ENCODE data around the gene ZHX3.
"Not testable (repeated sequence)": the region's sequence is repeated elsewhere in the genome, so short reads cannot be mapped to it uniquely, and the experiment has no call there.

Gene ZHX3

GRCh38 chr20:41261790-41262717 lies 55.5 kb downstream of the ZHX3 start:
- no peak overlapping the region for H3K4me3 ChIP-seq (ENCODE audit: low read depth, low read length)

DNA sequence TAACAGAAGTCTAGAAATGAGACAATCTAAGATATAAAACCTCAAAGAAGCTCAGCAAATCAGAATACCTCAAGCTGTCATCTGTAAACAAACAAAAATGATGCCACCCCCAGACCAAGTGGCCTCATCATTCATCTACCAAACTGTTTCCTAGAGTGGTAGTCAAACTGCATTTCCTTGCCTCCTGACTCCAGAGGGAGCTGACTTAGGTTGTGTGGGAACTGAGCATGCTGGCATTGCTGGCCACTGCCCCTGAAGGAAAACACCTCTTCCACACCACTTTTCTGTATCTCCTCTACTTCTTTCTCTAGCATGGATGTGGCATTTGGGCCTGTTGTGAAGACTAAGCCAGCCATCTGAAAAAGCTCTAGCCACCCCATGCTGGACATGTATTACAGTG lies 56.3 kb downstream of the ZHX3 start:
- H3K4me3 ChIP-seq (ENCODE audit: low read depth, low read length), result no peak overlapping the region

DNA sequence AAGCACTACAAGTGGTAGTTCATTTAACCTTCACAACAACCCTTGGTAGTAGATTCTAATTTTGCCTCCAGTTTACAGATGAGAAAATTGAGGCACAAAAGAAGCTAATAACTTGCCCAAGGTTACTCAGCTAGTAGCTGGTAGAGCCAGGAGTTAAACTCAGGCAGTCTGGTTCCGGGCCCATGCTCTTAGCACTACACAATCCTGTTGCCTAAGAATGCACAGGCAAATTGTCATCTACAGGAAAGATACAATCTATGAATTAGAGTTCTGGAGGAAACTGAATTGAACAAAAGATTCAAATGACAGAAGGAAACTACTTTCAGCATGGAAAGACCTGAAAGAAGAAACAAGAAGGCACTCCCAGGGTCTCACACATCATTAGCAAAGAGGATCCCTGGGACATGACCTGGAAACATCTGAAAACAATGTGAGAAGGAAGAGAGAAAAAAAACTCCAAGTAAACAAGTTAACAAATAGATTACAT lies 56.8 kb downstream of the ZHX3 start:
- no peak overlapping the region for H3K4me3 ChIP-seq (ENCODE audit: low read depth, low read length)

- H3K4me3 ChIP-seq (ENCODE audit: low read depth, low read length), result no peak overlapping the region
Observed at GRCh38 chr20:41259309-41259708, 58.2 kb downstream of the ZHX3 start.

GRCh38 chr20:41258474-41258873 lies 59.1 kb downstream of the ZHX3 start:
- H3K4me3 ChIP-seq (ENCODE audit: low read depth, low read length), result no peak overlapping the region

GRCh38 chr20:41256516-41256915 lies 61.0 kb downstream of the ZHX3 start:
- no peak overlapping the region for H3K4me3 ChIP-seq (ENCODE audit: low read depth, low read length)

- no peak overlapping the region for H3K4me3 ChIP-seq (ENCODE audit: low read depth, low read length)
Observed at GRCh38 chr20:41255655-41256054, 61.9 kb downstream of the ZHX3 start.

- no peak overlapping the region for H3K4me3 ChIP-seq (ENCODE audit: low read depth, low read length)
Observed at GRCh38 chr20:41249411-41250281, 67.9 kb downstream of the ZHX3 start.

DNA sequence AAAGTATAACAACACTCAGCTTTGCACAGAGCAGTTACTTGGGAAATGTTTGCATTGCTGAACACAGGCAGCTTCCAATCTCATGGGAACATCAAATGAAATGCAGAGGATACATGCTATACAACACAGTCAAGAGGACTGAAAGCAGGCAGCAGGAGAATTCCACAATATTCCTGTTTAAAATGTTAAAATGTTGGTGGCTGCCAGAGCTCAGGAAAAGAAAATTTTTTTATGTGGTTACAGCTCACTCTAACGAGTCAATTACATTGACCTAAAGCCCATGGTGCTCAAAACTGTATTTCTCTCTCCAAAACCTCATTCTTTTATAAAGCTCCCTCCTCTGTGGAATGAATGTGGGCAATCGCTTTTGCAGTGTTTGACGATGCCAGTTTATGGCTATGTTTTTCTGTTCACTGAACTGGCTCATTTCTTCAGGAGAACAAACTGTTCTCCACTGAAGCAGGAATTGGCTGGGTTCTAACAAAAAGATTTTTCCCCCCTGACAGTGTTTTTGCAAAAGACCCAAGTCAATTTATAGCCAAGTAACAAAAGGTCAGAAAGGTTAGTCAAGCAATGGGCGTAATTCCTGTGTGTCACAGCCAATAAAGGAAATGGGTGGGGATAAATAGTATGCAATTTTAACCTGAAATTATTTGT lies 69.0 kb downstream of the ZHX3 start:
- H3K4me3 ChIP-seq (ENCODE audit: low read depth, low read length), result no peak overlapping the region

DNA sequence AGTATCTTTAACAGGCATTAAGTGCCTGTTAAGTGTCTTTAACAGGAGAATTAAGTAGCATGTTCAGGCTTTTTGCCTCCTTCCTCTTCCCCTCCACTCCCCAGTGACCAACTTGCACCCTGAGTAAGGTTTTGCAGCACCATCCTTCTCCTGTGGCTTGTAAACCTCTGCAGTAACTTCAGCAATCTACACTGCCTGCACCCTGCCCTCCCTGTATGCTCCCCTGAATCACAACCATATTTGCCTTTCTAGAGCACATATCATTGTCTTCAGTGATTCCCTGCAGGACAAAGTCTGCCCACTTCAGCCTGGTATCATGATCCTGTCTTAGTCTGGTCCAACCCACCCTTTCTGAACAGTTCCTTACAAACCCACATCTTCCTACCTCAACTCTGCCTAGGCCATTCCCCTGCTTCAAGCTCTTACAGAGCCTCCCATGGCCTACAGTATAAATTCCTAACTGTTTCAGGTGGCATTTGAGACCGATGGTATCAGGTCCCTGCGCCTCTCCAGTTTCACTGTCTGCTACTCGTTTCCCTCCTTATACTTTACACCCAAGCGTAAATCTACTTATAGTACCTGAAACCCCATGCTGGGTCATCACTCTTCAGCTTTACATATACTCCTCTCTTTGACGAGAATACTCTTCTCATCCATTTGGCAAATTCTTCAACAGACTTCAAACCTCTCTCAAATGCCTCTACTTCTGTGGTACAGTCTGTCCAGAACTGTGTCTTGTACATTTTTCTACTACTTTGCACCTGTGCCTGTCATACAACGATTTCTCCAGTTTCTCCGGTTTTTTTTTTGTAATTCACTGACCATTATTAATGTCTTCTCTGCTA lies 69.8 kb downstream of the ZHX3 start:
- H3K4me3 ChIP-seq (ENCODE audit: low read depth, low read length), result no peak overlapping the region

DNA sequence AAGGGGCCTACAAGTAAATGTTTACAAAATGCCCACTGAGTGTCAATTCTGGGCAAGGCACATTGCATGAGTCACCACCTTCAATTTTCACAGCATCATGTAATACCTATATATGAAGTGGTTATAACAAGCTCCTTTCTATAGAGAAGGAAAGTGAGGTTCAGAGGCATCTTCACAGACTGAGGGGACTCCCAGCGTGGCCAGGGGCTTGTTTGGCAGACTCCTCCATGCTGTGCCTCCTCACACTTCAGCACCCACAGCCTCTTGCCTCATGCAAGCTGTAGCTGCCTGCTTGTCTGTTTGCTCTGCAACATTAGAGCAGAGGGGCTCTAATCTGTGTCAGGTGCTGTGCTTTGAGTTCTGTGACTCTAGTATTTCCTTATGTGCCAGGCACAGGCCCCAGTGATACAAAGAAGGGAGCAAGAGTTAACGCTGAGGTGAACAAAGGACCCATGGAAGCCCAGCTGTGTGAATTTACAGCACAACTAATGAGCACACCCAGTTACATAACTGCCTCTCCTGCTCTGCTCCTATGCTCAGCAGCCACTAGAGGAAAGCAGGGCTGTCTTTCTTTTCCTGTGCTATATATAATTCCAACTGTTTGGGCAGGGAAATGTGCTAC lies 72.3 kb downstream of the ZHX3 start:
- no peak overlapping the region for H3K4me3 ChIP-seq (ENCODE audit: low read depth, low read length)

- H3K4me3 ChIP-seq (ENCODE audit: low read depth, low read length), result no peak overlapping the region
Observed at GRCh38 chr20:41242807-41243206, 74.7 kb downstream of the ZHX3 start.

- no peak overlapping the region for H3K4me3 ChIP-seq (ENCODE audit: low read depth, low read length)
Observed at GRCh38 chr20:41242352-41242751, 75.2 kb downstream of the ZHX3 start.

GRCh38 chr20:41237233-41237632 lies 80.3 kb downstream of the ZHX3 start:
- not testable (repeated sequence) for H3K4me3 ChIP-seq (ENCODE audit: low read depth, low read length)

- not testable (repeated sequence) for H3K4me3 ChIP-seq (ENCODE audit: low read depth, low read length)
Observed at GRCh38 chr20:41236818-41237217, 80.7 kb downstream of the ZHX3 start.

DNA sequence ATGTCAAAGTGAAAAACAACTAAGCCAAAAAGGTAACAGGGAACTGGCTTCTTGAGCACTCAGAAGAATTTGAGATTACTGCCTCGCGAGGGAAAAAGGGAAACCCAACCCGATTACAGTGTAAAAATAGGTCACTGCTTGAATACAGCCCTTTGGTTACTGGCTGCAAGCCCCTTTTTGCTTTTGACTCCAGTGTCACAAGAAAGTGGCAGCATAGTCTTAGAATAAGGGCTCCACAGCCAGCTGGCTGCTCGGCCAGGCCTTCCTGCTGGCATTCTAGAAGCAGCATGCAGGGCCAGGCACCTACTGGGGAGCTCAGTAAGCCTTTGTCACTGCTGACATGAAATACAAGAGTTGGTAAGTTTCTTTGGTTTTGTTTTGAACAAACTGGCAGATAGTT lies 83.0 kb downstream of the ZHX3 start:
- H3K4me3 ChIP-seq (ENCODE audit: low read depth, low read length), result no peak overlapping the region

DNA sequence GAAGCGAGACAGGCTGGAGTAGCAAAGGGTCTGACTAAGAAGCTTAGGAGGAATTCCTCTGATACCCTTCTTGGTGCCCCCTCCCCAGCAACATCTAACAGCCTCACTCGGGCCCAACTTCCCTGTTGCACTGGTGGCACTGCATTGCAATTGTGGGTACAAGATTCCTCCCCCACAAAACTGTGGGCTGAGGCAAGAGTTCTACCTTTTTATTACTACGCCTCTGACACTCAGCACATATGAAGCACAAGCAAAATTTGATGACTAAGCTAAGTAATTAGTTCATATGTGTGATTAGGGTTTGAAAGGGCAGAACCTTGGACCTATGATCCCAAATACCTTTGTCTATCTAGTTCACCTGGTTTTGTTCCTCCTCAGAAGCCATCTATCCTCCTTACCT lies 83.5 kb downstream of the ZHX3 start:
- no peak overlapping the region for H3K4me3 ChIP-seq (ENCODE audit: low read depth, low read length)

GRCh38 chr20:41232973-41233926 lies 84.3 kb downstream of the ZHX3 start:
- H3K4me3 ChIP-seq (ENCODE audit: low read depth, low read length), result no peak overlapping the region

DNA sequence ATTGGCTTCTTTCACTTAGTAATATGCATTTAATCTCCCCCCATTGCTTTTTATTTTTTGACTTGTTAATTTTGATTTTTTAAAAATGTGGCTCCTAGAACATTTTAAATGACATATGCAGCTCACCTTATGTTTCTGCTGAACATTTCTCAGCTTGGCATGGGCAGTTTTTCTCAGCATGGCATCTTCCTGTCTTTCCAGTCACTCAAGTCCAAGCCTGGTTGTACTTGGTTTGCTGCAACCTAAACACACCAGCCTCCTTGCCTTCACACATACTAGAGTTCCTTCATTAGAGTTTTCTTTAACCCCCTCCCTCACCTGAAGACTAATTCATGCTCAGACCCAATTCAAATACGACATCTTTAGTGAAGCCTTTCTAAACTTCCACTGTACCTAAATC lies 86.4 kb downstream of the ZHX3 start:
- no peak overlapping the region for H3K4me3 ChIP-seq (ENCODE audit: low read depth, low read length)
